ENCODE measurements around the gene PLXNA4.

DNA sequence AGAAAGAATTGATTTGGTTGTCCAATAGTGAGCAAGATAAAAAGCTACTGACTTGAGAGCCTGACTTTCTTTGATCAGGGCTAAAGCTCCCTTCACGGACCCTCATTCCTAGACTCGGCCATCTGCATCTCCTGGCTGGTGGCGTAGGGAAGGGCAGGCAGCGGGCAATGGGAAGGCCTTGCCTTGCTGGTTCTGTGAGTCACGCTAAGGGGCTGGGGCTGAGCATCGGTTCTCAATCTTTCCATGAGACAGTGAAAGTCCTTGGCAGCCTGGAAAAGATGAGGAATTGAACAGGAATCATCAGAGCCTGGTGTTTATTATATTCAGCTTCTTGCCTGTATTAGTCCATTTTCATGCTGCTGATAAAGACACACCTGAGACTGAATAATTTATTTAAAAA is 475.3 kb downstream of the PLXNA4 start:
- TF ChIP-seq POLR2A (IDR thresholded peaks at IDR 0.05; ENCODE audit: low read depth, low read length) (no peak), POLR2AphosphoS5 (IDR thresholded peaks at IDR 0.05; ENCODE audit: low read depth, low read length) (no peak), TAF1 (IDR thresholded peaks at IDR 0.05; ENCODE audit: borderline replicate concordance, low read depth, low read length) (no peak)

Data from GM12892 (cell line).